ENCODE measurements around the gene HCFC1R1. TPM values are rescaled to one million over a fixed set of nuclear protein-coding genes. Genes with fewer than 3 reads are reported as not detected.

The HCFC1R1 gene
- total RNA-seq, 1 experiment from 2014 or later = 60.0 TPM

DNA sequence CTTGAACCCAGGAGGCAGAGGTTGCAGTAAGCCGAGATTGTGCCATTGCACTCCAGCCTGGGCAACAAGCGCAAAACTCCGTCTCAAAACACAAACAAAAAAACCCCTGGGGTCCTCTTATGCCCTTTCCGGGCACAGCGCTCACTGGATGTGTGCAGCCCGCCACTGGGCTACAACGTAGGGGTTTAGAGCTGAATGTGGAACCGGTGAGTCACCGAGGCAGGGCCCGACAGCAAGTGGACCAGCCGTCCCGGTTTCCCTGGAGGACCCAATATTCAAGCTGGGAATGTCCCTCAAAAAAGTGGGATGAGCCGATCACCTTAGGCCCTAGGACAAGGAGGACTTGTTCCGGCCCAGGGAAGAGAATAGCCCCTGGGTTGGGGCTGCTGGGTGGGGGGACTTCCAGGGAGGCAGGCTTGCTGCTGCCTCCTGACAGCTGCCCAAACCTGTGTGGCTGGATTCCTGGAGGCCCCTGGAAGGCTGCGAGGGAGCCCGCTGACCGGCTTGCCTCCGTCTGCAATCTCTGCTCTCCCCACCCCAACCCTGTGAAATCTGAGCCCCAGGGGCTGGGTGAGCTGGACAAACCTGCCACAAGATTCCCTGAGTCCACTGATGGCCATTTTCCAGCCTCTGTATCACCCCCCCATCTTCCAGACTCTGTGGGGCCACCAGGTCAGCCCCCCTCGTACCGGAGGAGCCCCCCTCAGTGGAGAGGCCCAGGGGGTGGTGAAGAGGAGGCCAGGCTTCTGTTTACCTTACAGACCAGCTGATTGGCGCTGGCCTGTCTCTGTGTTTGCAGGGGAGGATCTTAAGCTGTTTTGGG lies 14.0 kb downstream of the HCFC1R1 start:
- H4K20me1 ChIP-seq (ENCODE audit: insufficient read depth) = no peaks in the 10 kb centered on the region
- H3K9me3 ChIP-seq (ENCODE audit: control insufficient read depth in 1 of 2, insufficient read depth in 1 of 2, low read depth in 1 of 2, low read length in 2 of 2) = no peaks in the 10 kb centered on the region
- DNase-seq (ENCODE audit: low read depth, low spot score) (peak; percentile 66), ATAC-seq (peak; percentile 70)
- TF ChIP-seq POLR2AphosphoS5 (IDR thresholded peaks at IDR 0.05; ENCODE audit: low read depth, low read length) = peak; percentile 73
- TF ChIP-seq JUND (IDR thresholded peaks at IDR 0.05) = no peak
- TF ChIP-seq, protein P1, sequence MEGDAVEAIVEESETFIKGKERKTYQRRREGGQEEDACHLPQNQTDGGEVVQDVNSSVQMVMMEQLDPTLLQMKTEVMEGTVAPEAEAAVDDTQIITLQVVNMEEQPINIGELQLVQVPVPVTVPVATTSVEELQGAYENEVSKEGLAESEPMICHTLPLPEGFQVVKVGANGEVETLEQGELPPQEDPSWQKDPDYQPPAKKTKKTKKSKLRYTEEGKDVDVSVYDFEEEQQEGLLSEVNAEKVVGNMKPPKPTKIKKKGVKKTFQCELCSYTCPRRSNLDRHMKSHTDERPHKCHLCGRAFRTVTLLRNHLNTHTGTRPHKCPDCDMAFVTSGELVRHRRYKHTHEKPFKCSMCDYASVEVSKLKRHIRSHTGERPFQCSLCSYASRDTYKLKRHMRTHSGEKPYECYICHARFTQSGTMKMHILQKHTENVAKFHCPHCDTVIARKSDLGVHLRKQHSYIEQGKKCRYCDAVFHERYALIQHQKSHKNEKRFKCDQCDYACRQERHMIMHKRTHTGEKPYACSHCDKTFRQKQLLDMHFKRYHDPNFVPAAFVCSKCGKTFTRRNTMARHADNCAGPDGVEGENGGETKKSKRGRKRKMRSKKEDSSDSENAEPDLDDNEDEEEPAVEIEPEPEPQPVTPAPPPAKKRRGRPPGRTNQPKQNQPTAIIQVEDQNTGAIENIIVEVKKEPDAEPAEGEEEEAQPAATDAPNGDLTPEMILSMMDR (IDR thresholded peaks at IDR 0.05 in 2 of 3, conservative IDR thresholded peaks at IDR 0.05 in 1 of 3; ENCODE audit: borderline replicate concordance in 1 of 3, insufficient read depth in 1 of 3, low read depth in 2 of 3, low read length in 2 of 3) = no peak
- peak; percentile 26 for TF ChIP-seq TCF7L2 (IDR thresholded peaks at IDR 0.05; ENCODE audit: borderline replicate concordance, extremely low read depth, insufficient read depth, insufficient read length)
- TF ChIP-seq, protein P2, sequence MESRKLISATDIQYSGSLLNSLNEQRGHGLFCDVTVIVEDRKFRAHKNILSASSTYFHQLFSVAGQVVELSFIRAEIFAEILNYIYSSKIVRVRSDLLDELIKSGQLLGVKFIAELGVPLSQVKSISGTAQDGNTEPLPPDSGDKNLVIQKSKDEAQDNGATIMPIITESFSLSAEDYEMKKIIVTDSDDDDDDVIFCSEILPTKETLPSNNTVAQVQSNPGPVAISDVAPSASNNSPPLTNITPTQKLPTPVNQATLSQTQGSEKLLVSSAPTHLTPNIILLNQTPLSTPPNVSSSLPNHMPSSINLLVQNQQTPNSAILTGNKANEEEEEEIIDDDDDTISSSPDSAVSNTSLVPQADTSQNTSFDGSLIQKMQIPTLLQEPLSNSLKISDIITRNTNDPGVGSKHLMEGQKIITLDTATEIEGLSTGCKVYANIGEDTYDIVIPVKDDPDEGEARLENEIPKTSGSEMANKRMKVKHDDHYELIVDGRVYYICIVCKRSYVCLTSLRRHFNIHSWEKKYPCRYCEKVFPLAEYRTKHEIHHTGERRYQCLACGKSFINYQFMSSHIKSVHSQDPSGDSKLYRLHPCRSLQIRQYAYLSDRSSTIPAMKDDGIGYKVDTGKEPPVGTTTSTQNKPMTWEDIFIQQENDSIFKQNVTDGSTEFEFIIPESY (IDR thresholded peaks at IDR 0.05; ENCODE audit: extremely low read depth, insufficient replicate concordance, low read length) = peak; percentile 66
- no peak for TF ChIP-seq ATF3 (IDR thresholded peaks at IDR 0.05)
- no peak for TF ChIP-seq EZH2 (IDR thresholded peaks at IDR 0.05)
- no peak for TF ChIP-seq RAD21 (IDR thresholded peaks at IDR 0.05; ENCODE audit: low read depth)
- TF ChIP-seq ELF1 (IDR thresholded peaks at IDR 0.05; ENCODE audit: borderline replicate concordance, low read depth) = no peak
- H3K4me3 ChIP-seq (replicated peaks in 1 of 2; ENCODE audit: low read depth in 1 of 2, low read length in 2 of 2) = peak overlapping the region; percentile 16 to 46
- RAD21 ChIA-PET (ENCODE audit: low non-redundant PET in 1 of 2, low total read pairs in 2 of 2, uncharacterized antibody in 2 of 2, unreplicated experiment in 2 of 2) = no interaction called here
- intact Hi-C loops (cut with micrococcal nuclease) = no loop called here
- peak overlapping the region; percentile 76 for H3K27ac ChIP-seq (ENCODE audit: low read depth, low read length)
- no peaks in the 10 kb centered on the region for H3K36me3 ChIP-seq (ENCODE audit: control insufficient read depth in 1 of 2, insufficient read depth in 2 of 2, low read length in 2 of 2)
- no TSS peak for BruUV-seq (replicated peaks)
- H2AFZ ChIP-seq (ENCODE audit: low read depth, low read length, poor library complexity, severe bottlenecking) = no peak overlapping the region
- no peaks in the 10 kb centered on the region for H3K79me2 ChIP-seq (ENCODE audit: insufficient read depth, low read length)
- H3K9me2 ChIP-seq (ENCODE audit: insufficient read depth) = no peaks in the 10 kb centered on the region
- peaks cover 67 to 99% of the 10 kb centered on the region in 2 experiments for H3K4me1 ChIP-seq (ENCODE audit: control insufficient read depth in 1 of 2, insufficient read depth in 2 of 2, low read length in 2 of 2)
- peak overlapping the region; percentile 64 for H3K9ac ChIP-seq (ENCODE audit: low read length)
- POLR2A ChIA-PET = interaction anchor here (1.0 to 11.4 kb wide), 2 partner anchors 12 to 258 kb away, joined by 3 to 188 read pairs; partner anchors contain the start of genes CLDN6, HCFC1R1, THOC6 and TNFRSF12A
- H3K4me2 ChIP-seq (ENCODE audit: low read length) = peak overlapping the region; percentile 84
- CTCF ChIA-PET = interaction anchor here (1.0 to 2.1 kb wide), 5 partner anchors 10 to 22 kb away, joined by 3 to 12 read pairs (median 6); partner anchors contain the start of genes HCFC1R1, THOC6 and TNFRSF12A
- no peaks in the 10 kb centered on the region for H3K27me3 ChIP-seq (ENCODE audit: insufficient read depth, low read length)

Data from HCT116 (cell line).